Hypothalamus (tissue), 51 donors: Measurements from ENCODE around the gene ANAPC16.
"Not testable (repeated sequence)": the region's sequence is repeated elsewhere in the genome, so short reads cannot be mapped to it uniquely, and the experiment has no call there.

Experiments
- DNase-seq, 51 donors: peaks; one replicate each; lab custom pipeline; 2025; lab: John Stamatoyannopoulos, UW

Gene ANAPC16

GRCh38 chr10:72242675-72243074 is 26.9 kb downstream of the ANAPC16 start:
- DNase-seq, result peak in 23 of 51 donors; percentile 11 to 67 (median 40)

GRCh38 chr10:72243822-72244437 is 28.1 kb downstream of the ANAPC16 start:
- peak in 15 of 51 donors; percentile 14 to 74 (median 29) for DNase-seq

GRCh38 chr10:72244573-72245038 is 28.8 kb downstream of the ANAPC16 start:
- no peak for DNase-seq

GRCh38 chr10:72245949-72246525 is 30.2 kb downstream of the ANAPC16 start:
- DNase-seq, result peak in 1 of 51 donors; percentile 24

- DNase-seq, result peak in 48 of 51 donors; percentile 22 to 88 (median 65)
Observed at GRCh38 chr10:72248468-72249151, 32.8 kb downstream of the ANAPC16 start.

GRCh38 chr10:72249176-72249862 is 33.5 kb downstream of the ANAPC16 start:
- DNase-seq, result not testable (repeated sequence)

GRCh38 chr10:72250666-72251065 is 34.9 kb downstream of the ANAPC16 start:
- no peak for DNase-seq

- no peak for DNase-seq
Observed at GRCh38 chr10:72251635-72252034, 35.8 kb downstream of the ANAPC16 start.

GRCh38 chr10:72252972-72253371 is 37.2 kb downstream of the ANAPC16 start:
- no peak for DNase-seq

- DNase-seq, result no peak
Observed at GRCh38 chr10:72253578-72253977, 37.8 kb downstream of the ANAPC16 start.

- DNase-seq, result peak; percentile 51 to 98 (median 90)
Observed at GRCh38 chr10:72254813-72255568, 39.2 kb downstream of the ANAPC16 start.

- peak in 1 of 51 donors; percentile 40 for DNase-seq
Observed at GRCh38 chr10:72255977-72256729, 40.3 kb downstream of the ANAPC16 start.

GRCh38 chr10:72257051-72257892 is 41.5 kb downstream of the ANAPC16 start:
- peak in 5 of 51 donors; percentile 11 to 32 (median 18) for DNase-seq

GRCh38 chr10:72258617-72259016 is 42.8 kb downstream of the ANAPC16 start:
- DNase-seq, result no peak

GRCh38 chr10:72259491-72260238 is 43.9 kb downstream of the ANAPC16 start:
- DNase-seq, result peak in 1 of 51 donors; percentile 63

- peak; percentile 30 to 93 (median 81) for DNase-seq
Observed at GRCh38 chr10:72260239-72260975, 44.6 kb downstream of the ANAPC16 start.
